NCI-H2227 treated with DMSO at 0.1 percent for 48 hours (cell line): Measurements from ENCODE around the gene SLC25A17.
"Not testable (repeated sequence)": the region's sequence is repeated elsewhere in the genome, so short reads cannot be mapped to it uniquely, and the experiment has no call there.

Source experiments
- DNase-seq: peaks from one replicate; lab custom pipeline; 2025; lab: John Stamatoyannopoulos, UW

SLC25A17 gene, protein sequence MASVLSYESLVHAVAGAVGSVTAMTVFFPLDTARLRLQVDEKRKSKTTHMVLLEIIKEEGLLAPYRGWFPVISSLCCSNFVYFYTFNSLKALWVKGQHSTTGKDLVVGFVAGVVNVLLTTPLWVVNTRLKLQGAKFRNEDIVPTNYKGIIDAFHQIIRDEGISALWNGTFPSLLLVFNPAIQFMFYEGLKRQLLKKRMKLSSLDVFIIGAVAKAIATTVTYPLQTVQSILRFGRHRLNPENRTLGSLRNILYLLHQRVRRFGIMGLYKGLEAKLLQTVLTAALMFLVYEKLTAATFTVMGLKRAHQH

DNA sequence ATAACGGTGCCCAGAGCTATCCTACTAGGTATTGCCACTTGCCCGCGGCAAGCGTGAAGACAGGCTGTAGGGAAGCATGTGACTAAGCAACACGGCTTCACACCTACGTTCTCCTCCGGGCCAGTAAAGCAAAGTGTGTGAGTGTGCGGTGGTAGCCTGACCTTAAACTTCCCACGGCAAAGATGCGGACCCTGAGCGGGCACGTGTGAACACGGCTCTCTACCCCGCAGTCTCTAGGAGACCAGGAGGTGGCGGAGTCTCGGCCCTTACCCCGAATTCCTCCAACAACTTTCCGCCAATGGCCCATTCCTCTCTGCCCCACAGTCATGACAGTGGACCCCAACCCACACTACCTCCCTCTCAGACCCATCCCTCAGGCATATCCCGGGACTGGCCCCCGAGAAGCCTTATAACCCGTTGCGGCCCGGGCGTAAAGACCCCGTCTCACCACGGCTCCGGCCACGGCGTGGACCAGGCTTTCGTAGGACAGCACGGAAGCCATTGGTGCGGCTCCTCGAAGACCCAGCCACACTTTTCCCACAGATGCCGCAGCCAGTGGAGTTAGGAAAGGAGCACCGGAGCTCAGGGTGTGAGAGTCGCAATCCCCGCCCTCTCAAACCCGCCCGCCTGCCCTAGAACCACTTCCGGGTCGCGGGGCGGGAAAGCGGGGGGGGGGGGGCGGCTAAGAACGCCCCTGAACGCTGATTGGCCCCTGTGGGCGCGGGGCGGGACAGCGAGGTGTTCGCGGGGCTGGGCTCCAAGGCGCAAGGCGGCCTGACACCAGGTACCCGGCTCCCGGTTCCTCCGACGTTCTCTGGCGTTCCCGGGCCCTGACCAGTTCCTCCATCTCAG is at the start of gene SLC25A17:
Gene SLC25A17 (minus strand): TSS at position 600 of the 852 bp plus-strand sequence. CDS start 98 bp downstream, at position 502.
- DNase-seq: peak; percentile 62

- not testable (repeated sequence) for DNase-seq
Measured at GRCh38 chr22:40868379-40868778, 49.2 kb upstream of the SLC25A17 start.

DNA sequence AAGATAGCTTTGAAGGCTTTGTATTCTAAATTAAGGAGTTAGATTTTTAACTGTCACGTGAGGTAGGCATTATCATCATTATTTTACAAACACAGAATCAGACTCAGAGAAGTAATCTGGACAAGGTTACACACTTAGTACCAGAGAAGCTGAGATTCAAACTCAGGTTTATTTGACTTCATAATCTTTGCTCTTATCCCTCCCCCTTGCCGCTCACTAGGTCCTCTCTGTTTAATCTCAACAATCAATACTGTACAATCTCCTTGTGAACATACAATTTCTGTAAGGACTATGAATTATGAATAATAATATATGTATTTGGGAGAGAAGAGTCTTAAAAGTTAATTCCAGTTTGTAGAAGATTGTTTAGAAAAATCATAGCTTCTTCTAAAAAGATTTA is 48.0 kb upstream of the SLC25A17 start:
- DNase-seq: no peak

DNA sequence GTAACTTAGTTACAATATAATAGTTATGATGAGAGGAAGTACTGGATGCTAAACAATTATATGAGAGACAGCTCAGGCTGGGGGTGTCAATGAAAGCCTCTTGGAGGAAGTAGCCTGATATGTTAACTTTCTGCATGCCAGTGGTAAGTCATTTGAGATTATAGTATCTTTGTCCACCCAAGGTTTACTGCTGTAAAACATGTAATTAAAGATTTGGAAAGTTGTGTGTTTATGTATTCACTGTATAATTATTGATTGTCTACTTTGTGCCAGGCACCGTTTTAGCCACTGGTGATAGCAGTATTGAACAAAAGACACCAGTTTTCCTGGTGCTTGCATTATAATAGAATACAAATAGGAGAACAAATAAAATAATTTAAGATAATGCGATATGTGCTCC is 43.4 kb upstream of the SLC25A17 start:
- DNase-seq: no peak

GRCh38 chr22:40862013-40862412 is 42.9 kb upstream of the SLC25A17 start, which contains the start of gene DNAJB7:
TSS of gene DNAJB7 (minus strand) at chr22:40862113. CDS start at chr22:40861994, 119 bp downstream.
- no peak for DNase-seq

DNA sequence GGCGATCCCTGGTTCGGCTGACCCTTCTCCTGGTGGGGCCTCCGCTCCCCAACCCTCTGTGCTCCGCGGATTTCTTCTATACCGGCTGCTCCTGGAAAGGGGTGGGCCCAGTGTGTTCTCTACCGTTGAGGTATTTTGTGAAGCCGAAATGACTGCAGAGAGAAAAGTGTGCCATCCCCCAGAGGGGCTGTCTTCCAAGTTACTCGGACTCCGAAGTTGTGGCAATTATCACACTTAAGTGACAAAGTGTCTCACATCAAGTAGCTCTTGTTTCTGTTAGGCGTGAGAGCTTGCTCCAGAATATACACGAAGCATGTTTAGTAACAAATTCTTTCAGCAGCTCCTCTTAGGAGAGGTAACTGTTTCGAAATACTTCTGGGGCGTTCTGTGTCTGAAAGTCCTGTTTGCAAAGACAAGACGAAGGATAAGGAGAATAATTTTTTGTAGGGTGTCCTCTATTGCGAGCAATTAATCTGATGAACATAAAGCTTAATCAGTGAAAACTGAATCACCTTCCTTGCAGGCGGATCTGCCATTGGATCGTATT is 38.2 kb upstream of the SLC25A17 start:
- no peak for DNase-seq

GRCh38 chr22:40856513-40857308 is 37.6 kb upstream of the SLC25A17 start, which contains the start of the genes ST13 and XPNPEP3:
TSS of gene ST13 (minus strand) at chr22:40856639. CDS start at chr22:40856540, 99 bp downstream.
TSS of gene XPNPEP3 (plus strand) at chr22:40857148. CDS start at chr22:40857182, 34 bp downstream.
- peak; percentile 93 for DNase-seq

DNA sequence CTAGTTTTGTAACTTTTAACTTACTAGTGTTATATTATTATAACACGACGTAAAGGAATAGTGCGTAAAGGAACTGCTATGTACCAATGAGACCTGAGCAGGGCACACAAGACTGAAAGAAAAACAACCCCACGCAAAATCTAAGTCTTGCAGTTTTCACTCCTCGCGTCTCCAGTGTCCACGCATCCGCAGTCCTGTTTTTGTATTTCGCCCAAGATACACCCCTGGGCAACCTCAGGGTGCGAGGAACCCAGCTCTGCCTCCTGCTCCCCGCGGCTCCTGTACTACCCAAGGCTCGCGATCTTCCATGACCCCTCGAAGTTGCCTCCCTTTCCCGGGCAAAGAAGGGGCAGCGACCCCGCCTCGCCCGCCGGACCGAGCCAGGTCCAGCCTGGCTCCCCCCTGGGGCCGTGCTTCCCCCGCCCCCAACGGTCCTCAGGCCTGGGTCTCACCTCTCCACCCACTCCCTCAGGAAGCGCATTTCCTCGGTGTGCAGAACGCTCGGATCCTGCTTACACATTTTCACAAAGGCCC is 36.9 kb upstream of the SLC25A17 start:
- DNase-seq: no peak

DNA sequence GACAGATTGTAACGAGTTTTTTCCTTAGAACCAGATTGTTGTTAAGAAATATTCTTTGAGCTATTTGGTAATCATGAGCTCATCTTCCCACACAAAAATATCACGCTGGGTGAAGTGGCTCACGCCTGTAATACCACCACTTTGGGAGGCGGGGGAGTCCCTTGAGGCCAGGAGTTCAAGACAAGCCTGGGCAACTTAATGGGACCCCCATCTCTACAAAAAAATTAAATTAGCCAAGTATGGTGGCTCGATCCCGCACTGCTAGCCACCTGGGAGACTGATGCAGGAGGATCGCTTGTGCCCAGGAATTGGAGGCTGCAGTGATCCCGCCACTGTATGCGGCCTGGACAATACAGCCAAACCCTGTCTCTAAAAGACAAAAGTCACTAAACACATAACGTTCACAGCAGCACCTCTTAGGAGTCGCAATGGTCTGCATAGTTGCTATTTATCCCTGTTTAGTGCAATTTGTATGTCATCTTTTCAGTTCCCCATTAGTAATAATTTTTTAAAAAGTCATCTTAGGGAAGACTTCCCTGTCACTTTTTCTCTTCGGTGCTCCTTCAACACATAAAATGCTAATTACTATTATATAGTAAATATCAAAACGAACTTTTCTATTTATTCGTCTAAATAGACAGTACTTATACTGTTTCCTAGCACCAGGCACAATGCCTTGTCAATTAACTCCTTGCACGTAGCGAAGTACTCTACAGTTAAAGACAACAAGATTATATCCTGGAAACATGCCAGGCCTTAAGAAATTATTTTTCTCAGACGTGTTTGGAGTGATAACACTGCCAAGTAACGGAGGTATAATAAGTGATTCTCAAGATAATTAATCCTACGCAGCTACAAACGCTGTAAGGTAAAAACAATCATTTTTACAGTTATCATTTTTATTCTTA is 36.2 kb upstream of the SLC25A17 start:
- DNase-seq: peak; percentile 16

DNA sequence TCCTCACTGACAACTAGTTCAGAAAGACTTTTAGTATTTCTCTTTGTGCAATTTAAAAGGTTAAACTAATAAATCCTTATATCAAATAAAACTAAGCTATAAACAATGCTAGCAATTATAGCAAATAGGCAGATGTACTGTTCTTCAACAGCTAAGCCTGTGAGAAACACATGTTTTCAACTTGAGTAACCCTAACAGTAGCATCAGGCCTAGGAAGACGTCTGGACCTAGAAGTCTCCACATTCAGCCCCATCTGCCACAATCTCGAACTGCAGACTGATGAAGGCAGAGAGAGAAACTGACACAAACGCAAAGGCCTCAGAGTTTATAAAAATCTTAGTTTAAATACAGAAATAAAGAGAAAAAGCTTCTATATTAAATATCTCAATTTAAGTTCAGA is 34.8 kb upstream of the SLC25A17 start:
- no peak for DNase-seq

GRCh38 chr22:40853333-40853732 is 34.2 kb upstream of the SLC25A17 start:
- DNase-seq: no peak

GRCh38 chr22:40845816-40846215 is 26.7 kb upstream of the SLC25A17 start:
- DNase-seq: not testable (repeated sequence)

GRCh38 chr22:40844951-40845350 is 25.8 kb upstream of the SLC25A17 start:
- DNase-seq: no peak

- no peak for DNase-seq
Measured at GRCh38 chr22:40838486-40838885, 19.3 kb upstream of the SLC25A17 start.

DNA sequence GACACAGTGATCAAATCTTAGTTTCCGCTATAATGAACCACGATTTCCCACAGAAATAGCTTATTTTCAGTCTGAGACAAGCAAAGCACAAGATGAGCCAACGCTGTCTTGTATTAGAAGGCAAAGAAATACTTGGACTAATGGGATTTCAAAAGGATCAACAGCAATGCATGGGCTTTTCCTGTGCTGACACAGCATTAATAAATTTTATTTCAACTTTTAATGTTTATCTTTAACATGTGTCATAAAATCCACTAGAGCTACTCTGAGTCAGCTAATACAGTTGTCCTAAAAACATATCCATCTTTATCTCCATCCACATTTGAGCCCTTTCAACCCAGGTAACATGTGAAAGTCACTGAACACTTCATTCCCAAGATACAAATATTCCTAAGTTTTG is 15.5 kb upstream of the SLC25A17 start:
- no peak for DNase-seq

DNA sequence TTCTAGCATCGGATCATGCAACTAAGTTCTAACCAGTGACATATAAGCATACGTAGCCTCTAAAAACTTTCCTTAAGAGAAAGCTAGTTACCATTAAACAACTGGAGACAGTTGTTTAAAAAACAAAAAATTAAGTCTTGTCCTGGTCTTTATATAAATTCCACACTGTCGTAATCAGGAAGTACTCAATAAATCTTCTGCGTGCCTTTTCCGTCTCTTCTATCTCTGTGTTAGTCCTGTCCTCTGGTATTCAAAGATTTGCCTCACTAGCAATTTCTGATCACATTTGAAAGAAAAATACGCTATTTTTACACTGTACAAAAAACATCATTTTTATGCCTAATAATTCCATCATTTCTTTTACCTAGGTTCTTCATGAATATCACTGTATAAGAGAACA is 10.0 kb upstream of the SLC25A17 start:
- DNase-seq: no peak

GRCh38 chr22:40826984-40827741 is 8.0 kb upstream of the SLC25A17 start:
- DNase-seq: no peak

DNA sequence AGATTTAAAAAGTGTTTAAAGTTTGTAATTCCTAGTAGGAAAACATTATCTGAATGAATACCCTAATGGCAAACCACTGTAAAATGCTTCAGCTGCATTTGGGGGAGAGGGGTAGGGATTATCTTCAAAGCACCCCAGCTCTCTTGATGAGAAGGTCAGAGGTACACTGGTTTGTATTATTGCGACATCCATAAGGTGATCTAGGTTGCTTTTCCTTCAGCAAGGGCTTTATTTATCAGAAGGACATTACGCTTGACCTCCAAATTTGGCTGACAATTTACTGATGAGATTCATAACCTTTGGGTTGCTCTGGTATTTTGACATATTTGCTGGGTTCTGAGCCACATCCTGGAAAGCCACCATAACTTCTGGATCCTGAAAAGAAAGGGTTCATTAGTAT is 7.1 kb upstream of the SLC25A17 start:
- DNase-seq: not testable (repeated sequence)

DNA sequence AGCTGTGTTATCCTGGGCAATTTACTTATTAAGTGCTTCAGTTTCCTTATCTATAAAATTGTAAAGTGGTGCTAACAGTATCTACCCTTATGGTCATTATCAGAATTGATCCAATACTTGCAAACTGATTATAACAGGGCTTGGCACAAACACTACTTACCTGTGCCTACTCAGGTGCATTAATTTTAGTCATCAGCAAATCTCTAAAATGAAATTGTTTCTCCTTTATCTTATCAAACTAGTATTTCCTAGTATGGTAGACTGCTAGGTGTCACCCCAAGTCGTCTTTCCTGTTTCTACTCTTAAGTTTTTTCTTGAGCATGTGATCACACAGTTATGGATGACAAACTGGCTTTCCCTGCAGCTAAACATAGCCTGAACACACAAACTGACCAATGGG is 4.3 kb upstream of the SLC25A17 start:
- no peak for DNase-seq
